Fibroblast of skin of right biceps (primary cell): ENCODE data around the gene LIN52.

Experiments used
- DNase-seq: peaks from one replicate; pipeline ENCODE4 v3.0.0-alpha.2; 2013

The LIN52 gene

DNA sequence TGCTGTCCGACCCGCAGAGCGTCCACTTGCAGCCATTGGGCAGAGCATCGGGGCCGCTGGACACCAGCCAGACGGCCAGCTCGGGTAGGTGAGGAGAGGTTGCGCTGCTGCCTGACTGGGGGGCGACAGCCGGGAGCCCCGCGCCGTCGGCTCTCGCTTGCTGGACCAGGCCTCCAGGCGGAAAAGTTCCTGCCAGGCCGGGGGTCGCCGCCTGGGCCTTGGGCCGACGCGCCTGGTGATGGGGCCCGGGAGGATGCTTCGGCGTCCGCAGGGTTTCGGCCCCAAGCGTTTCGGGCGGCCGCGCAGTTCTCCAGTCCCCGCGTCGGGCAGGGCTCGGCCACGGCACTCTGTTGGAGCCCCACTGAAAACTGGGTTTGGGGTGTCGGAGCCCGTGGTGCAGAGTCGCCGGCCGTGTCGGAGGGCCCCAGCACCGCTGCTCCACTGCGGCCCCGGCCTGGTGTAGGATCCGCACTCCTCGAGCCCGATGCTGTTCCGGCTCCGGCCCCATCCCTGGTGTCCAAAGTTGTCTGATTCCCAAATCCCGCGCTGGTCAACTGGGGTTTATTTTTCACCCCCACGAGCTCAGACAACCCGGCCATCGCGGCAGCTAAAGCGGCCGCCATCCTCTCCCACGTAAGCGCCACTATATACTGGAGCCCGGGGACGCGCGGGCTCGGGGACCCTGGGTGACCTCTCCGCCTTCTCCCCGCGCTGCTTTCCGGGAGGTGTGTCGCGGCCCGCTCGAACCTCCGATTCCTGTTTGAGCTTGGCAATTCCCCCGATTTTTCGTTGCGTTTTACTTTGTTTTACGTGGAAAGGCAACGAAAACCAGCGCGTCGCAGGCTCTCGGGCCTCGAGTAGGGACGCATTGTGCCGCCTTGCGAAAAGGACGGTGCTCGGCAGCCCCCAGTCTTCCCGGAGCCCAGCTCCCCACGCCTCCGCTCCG, 155.4 kb downstream of the LIN52 start:
- peak; percentile 4 for DNase-seq

DNA sequence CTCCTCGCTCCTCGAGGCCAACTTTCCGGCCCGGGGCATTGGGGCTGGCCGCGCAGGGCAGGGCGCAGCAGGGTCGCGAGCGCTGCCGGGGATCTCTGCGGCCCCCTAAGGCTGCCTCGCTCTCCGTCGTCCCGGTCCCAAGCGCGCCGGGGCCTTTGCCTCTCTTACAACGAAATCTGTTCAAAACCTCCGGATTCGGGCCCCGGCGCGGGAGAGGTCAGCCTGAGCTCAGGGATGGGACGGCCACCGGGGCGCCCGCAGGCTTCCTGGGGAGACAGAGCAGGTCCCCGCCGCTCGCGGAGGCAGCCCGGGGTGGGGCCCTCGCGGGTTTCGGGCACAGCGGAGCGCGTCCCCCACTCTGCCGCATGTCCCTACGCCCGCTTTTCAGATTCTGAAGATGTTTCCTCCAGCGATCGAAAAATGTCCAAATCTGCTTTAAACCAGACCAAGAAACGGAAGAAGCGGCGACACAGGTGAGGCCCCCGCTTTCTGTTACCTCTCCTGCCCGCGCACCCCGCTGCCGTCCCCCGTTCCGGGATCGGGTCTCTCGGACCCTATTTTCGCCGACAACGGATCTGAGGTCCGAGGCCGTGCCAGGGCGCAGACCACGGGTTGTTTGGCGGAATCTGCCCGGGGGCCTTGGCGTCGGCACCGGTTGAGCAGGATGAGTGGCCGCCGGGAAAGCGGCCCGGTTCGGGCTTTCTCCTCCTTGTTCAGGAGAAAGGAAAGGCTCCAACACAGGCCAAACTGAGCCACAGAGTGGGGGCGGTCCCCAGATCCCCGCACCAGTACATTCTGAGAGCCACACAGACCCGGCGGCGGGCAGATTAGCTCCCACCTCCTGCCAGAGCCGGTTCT, 156.3 kb downstream of the LIN52 start:
- DNase-seq = peak; percentile 6

DNA sequence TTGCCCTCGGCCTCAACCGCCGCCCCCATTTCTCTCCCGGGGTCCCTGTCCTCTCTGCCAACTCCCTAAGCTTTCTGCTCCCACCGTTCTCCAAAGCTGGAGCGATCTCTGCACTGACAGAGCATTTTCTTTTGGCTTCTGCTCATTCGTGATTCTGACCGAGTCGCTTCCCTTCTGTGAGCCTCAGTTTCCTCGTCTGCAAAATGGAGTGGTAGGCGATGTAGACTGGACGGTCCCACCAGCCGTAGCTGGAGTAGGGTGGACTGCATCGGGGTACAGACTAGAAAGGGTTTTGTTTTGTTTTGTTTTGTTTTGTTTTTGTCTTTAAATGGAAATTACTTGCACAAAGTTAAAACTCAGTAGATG, 156.9 kb downstream of the LIN52 start:
- no peak for DNase-seq

DNA sequence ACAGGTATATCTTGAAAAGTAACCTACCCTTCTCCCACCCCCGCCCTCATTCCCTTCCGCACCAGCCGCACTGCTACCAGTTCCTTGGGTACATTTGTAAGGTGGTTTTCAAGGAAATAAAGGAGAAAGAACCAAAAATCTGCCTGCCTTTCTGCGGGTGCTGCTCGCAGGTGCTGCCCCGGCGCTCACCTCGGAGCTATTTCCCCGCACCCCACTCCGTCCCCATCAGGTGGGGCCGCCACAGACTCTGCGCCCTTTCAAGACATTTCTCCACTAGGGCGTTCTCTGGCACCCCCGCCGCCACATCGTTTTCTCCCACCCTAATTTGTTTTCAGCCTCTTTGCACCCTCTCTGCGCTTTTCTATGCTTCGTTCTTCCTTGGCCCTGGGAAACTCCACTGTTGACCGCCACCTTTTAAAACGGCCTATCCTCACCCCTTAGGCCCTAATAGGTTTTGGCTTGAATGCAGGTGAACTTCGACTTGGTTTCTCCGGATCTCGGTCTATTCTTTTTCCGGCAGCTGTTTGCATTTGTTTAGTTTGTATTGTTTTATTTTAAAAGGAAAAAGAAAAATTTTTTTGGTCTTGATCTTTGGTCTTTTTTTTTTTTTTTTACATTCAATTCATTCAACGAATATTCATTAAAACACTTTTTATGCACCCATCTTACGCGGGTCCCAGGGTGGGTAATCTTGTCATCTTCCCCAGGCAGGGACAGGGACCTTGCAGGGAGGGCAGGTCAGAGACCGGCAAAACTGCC, 157.4 kb downstream of the LIN52 start:
- no peak for DNase-seq

DNA sequence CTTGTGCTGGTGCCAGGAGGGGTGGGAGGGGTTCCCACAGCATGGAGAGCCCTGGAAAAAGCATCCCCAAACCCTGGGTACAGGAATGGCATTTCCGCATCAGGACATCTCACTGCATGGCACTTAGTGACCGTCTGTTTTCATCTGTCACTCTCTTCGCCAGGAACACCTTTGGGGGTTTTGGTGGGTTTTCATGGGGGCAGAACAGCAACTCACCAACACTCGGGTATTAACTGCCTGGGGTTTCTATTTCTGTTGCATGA, 158.0 kb downstream of the LIN52 start:
- DNase-seq = no peak

DNA sequence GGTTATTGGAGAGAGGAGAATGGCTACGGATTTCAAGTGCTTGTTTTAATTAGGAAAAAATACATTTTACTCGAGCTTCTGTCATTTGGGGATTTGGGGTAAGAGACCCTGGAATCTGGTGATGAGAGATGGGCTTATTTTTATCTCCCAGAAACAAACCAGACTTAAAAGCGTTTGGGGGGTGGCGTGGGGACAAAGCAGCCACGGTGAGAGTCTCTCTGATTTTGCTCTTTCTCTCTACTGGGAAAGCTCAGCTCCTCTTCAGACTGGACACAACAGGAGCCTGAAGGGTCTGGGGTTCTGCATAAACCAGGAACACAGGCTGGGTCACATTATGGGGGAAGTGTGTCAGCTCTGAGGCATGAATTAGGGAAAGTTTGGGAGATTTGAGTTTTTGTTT, 158.3 kb downstream of the LIN52 start:
- no peak for DNase-seq

DNA sequence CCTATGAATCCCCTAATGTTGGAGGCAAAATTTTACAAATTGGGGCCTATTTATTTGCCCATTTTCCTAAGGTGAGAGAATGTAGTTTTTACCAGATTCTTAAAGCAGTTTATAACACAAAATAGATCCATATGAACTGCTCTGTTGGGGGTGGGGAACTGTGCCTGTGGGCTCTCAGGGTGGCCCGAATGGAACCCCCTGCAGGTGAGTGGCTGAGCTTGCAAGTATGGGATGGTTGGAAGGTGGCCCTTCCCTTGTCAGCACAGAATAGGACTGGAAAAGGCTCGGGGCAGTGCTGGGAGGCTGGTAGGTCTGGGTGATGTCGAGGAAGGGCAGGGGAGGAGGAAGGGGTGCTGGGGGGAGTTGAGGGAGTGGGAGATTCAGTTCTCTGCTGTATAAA, 159.4 kb downstream of the LIN52 start:
- no peak for DNase-seq

DNA sequence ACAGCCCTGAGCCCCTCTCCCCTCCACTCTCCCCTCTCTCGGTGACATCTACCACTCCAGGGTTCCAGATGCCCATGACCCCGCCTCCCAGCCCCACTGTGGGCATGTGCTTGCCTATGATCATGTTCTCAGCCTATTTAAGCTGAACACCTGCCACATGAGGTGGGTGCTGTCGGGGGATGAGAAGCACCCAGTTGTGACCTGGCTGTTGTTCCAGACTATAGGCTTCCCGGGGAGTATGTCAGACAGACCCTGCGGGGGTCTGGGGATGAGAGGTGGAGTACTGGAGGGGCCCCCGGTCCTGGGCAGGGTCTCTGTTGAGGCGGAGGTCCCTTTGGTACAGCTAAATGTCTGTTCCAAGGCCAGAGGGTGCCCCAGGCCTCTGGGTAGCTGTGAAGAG, 160.5 kb downstream of the LIN52 start:
- no peak for DNase-seq

DNA sequence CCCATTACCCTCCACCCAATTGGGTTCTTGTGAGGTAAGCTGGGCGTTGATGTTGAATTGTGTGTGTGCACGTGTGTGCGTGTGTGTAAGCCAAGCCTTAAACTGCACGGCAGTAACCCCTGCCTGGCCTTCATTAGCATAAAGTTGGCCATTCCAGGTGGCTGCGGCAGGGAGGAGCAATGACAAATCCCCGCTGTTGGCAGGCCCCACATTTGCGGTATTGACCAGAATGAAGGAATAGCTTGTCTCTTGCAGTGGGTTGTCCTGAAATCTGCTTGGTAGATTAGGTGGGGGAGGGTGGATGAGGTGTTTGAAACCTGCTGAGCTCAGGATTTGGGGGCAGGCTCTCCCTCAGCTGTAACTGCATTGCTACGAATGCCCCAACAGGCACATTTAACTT, 161.8 kb downstream of the LIN52 start:
- DNase-seq = no peak

DNA sequence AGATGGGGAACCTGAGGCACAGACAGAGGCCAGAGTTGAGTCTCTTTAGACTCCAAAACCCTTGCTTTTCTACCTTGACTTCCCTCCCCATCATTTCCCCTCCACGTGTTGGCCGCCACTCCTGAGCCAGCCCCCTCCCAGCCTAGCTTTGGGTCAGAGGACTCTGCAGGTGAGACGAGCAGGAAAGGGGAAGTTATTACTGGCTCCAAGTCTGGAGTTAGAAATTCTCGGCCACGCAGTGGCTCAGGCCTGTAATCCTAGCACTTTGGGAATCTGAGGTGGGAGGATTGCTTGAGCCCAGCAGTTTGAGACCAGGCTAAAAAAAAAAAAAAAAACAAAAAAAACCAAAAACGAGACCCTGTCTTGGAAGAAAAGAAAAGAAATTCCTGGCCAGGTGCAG, 163.3 kb downstream of the LIN52 start:
- DNase-seq = no peak

DNA sequence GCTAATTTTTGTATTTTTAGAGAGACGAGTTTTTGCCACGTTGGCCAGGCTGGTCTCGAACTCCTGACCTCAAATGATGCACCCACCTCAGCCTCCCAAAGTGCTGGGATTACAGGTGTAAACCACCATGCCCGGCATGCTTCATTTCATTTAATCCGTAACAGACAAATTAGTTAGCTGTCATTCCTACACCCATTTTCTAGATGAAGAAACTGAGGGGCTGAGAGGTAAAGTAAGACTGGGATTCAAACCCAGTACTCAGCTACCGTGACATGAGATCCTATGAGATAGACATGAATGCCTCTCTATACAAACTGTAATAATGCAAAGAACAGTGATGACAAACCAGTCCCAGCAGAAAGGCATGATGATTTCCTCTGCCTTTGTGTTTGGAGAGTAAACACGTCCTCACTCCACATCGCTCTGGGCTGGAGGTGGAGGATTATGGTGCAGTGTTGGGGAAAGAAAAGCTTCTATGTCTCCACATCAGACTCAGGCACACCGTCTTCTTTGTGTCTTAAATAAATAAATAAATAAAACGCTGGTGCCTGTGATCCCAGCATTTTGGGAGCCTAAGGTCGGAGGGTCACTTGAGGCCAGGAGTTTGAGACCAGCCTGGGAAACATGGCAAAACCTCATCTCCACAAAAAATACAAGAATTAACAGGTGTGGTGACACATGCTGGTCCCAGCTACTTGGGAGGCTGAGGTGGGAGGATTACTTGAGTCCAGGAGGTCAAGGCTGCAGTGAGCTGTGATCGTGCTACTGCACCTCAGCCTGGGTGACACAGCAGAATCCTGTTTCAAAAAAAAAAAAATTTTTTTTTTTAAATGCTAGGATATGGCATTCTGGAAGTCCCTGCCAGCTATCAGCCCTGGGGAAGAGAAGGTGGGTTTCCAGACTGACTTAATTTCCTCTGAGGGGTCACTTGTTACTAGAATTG, 164.9 kb downstream of the LIN52 start:
- no peak for DNase-seq
